Parathyroid adenoma (tissue), 2 donors: ENCODE measurements around the gene CD81.

Experiments used
- H2AFZ ChIP-seq: fragments of 300-600 bp; sonication (generic); one replicate; pipeline ENCODE4 v1.7.0; 2017; ENCODE audit warnings: antibody characterized with exemption, mild to moderate bottlenecking
- H3K27ac ChIP-seq: fragments of 300-600 bp; sonication (generic); one replicate; pipeline ENCODE4 v1.7.0; 2017
- H3K27me3 ChIP-seq: fragments of 300-600 bp; sonication (generic); one replicate; pipeline ENCODE4 v1.7.0; 2017; ENCODE audit warnings: low read length; ENCODE audit not compliant: control insufficient read depth, insufficient read depth
- H3K36me3 ChIP-seq: fragments of 300-600 bp; sonication (generic); one replicate; pipeline ENCODE4 v1.7.0; 2017; ENCODE audit warnings: low read length; ENCODE audit not compliant: control insufficient read depth, insufficient read depth
- H3K4me1 ChIP-seq: fragments of 300-600 bp; sonication (generic); one replicate; pipeline ENCODE4 v1.7.0; 2017; ENCODE audit warnings: control low read depth
- H3K4me2 ChIP-seq: fragments of 300-600 bp; sonication (generic); one replicate; pipeline ENCODE4 v1.7.0; 2017; ENCODE audit warnings: low read length
- H3K4me3 ChIP-seq: fragments of 300-600 bp; sonication (generic); one replicate; pipeline ENCODE4 v1.7.0; 2017; ENCODE audit warnings: low read depth, low read length
- H3K79me2 ChIP-seq: fragments of 300-600 bp; sonication (generic); one replicate; pipeline ENCODE4 v1.7.0; 2017; ENCODE audit warnings: control low read depth
- H3K9ac ChIP-seq: fragments of 300-600 bp; sonication (generic); one replicate; pipeline ENCODE4 v1.7.0; 2017; ENCODE audit warnings: mild to moderate bottlenecking
- H3K9me3 ChIP-seq: fragments of 300-600 bp; sonication (generic); one replicate; pipeline ENCODE4 v1.7.0; 2017; ENCODE audit warnings: low read length; ENCODE audit not compliant: control insufficient read depth
- TF ChIP-seq, protein P1 (sequence below): fragments of 300-600 bp; sonication (generic); IDR thresholded peaks from one replicate; pipeline ENCODE4 v1.7.0; 2017; ENCODE audit warnings: antibody characterized with exemption, mild to moderate bottlenecking
- donor health status: primary hyperparathyroidism.

CD81 gene

GRCh38 chr11:2390091-2390724, 13.1 kb downstream of the CD81 start:
- H3K4me3 ChIP-seq = no peak overlapping the region
- H3K79me2 ChIP-seq = peaks cover 11% of the 10 kb centered on the region
- H2AFZ ChIP-seq = no peak overlapping the region
- H3K4me2 ChIP-seq = no peak overlapping the region
- TF ChIP-seq, protein P1, sequence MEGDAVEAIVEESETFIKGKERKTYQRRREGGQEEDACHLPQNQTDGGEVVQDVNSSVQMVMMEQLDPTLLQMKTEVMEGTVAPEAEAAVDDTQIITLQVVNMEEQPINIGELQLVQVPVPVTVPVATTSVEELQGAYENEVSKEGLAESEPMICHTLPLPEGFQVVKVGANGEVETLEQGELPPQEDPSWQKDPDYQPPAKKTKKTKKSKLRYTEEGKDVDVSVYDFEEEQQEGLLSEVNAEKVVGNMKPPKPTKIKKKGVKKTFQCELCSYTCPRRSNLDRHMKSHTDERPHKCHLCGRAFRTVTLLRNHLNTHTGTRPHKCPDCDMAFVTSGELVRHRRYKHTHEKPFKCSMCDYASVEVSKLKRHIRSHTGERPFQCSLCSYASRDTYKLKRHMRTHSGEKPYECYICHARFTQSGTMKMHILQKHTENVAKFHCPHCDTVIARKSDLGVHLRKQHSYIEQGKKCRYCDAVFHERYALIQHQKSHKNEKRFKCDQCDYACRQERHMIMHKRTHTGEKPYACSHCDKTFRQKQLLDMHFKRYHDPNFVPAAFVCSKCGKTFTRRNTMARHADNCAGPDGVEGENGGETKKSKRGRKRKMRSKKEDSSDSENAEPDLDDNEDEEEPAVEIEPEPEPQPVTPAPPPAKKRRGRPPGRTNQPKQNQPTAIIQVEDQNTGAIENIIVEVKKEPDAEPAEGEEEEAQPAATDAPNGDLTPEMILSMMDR = no peak
- no peaks in the 10 kb centered on the region for H3K36me3 ChIP-seq
- no peaks in the 10 kb centered on the region for H3K9me3 ChIP-seq
- peaks cover 3% of the 10 kb centered on the region for H3K4me1 ChIP-seq
- H3K27me3 ChIP-seq = no peaks in the 10 kb centered on the region
- H3K27ac ChIP-seq = no peak overlapping the region
- no peak overlapping the region for H3K9ac ChIP-seq

DNA sequence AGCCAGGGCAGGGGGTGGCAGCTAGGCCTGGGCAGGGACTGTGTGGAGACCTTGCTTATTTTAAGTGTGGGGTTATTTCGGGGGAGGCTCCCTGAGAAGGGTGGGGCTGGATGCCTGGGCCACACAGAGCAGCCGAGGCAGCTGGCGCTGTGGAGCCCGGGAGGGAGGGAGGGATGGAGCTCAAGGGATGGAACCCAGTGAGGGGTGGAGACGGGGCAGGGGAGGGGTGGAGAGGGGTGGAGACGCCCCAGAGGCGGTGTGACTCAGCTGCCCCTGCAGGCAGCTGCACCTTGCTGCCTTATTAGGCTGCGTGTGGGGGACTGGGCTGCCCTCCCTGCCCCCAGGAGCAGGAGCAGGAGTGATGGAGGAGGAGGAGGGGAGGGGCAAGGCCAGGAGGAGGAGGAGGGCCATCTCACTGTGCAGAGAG, 13.6 kb downstream of the CD81 start:
- no peak overlapping the region for H3K4me2 ChIP-seq
- H3K4me3 ChIP-seq = no peak overlapping the region
- TF ChIP-seq, protein P1 = no peak
- H3K9ac ChIP-seq = no peak overlapping the region
- H3K36me3 ChIP-seq = no peaks in the 10 kb centered on the region
- H3K27me3 ChIP-seq = no peaks in the 10 kb centered on the region
- peaks cover 11% of the 10 kb centered on the region for H3K79me2 ChIP-seq
- no peak overlapping the region for H3K27ac ChIP-seq
- H3K4me1 ChIP-seq = peaks cover 3% of the 10 kb centered on the region
- no peaks in the 10 kb centered on the region for H3K9me3 ChIP-seq
- no peak overlapping the region for H2AFZ ChIP-seq

GRCh38 chr11:2391181-2391975, 14.3 kb downstream of the CD81 start:
- no peak overlapping the region for H3K4me2 ChIP-seq
- H3K4me3 ChIP-seq = no peak overlapping the region
- peaks cover 11% of the 10 kb centered on the region for H3K79me2 ChIP-seq
- TF ChIP-seq, protein P1 = no peak
- H3K4me1 ChIP-seq = peaks cover 3% of the 10 kb centered on the region
- no peaks in the 10 kb centered on the region for H3K27me3 ChIP-seq
- H3K27ac ChIP-seq = no peak overlapping the region
- no peak overlapping the region for H2AFZ ChIP-seq
- no peak overlapping the region for H3K9ac ChIP-seq
- no peaks in the 10 kb centered on the region for H3K36me3 ChIP-seq
- no peaks in the 10 kb centered on the region for H3K9me3 ChIP-seq

- Histone ChIP-seq H3K36me3 (no peaks in the 10 kb centered on the region), H3K27ac (no peak overlapping the region), H3K4me2 (no peak overlapping the region), H3K4me3 (no peak overlapping the region), H3K9me3 (no peaks in the 10 kb centered on the region), H3K9ac (no peak overlapping the region), H2AFZ (no peak overlapping the region), H3K27me3 (no peaks in the 10 kb centered on the region), H3K79me2 (peaks cover 7% of the 10 kb centered on the region), H3K4me1 (no peaks in the 10 kb centered on the region)
- TF ChIP-seq, protein P1 = no peak
These were observed 15.3 kb downstream of the CD81 start for GRCh38 chr11:2392241-2392959.
